ENCODE measurements around the gene SLC24A4.

Gene SLC24A4

GRCh38 chr14:92500491-92500941 is 177.6 kb downstream of the SLC24A4 start:
- no peak overlapping the region for H3K4me3 ChIP-seq (replicated peaks; ENCODE audit: low read depth, low read length)
- H3K36me3 ChIP-seq (ENCODE audit: control insufficient read depth, insufficient read depth, low read length): no peaks in the 10 kb centered on the region
- no peak for DNase-seq (ENCODE audit: extremely low read depth, insufficient read length)
- no peaks in the 10 kb centered on the region for H3K27me3 ChIP-seq (replicated peaks; ENCODE audit: control insufficient read depth, insufficient read depth, low read length)
- no peak for TF ChIP-seq CTCF (IDR thresholded peaks at IDR 0.05; ENCODE audit: insufficient read depth, low read length, poor library complexity, severe bottlenecking)

- H3K27me3 ChIP-seq (replicated peaks; ENCODE audit: control insufficient read depth, insufficient read depth, low read length): no peaks in the 10 kb centered on the region
- no peak for DNase-seq (ENCODE audit: extremely low read depth, insufficient read length)
Observed at GRCh38 chr14:92501891-92502351, 179.0 kb downstream of the SLC24A4 start.

GRCh38 chr14:92502541-92503286 is 179.7 kb downstream of the SLC24A4 start:
- Histone ChIP-seq H3K27me3 (replicated peaks; ENCODE audit: control insufficient read depth, insufficient read depth, low read length) (no peaks in the 10 kb centered on the region), H3K4me3 (replicated peaks; ENCODE audit: low read depth, low read length) (no peak overlapping the region), H3K36me3 (ENCODE audit: control insufficient read depth, insufficient read depth, low read length) (no peaks in the 10 kb centered on the region)
- TF ChIP-seq CTCF (IDR thresholded peaks at IDR 0.05; ENCODE audit: insufficient read depth, low read length, poor library complexity, severe bottlenecking): no peak
- DNase-seq (ENCODE audit: extremely low read depth, insufficient read length): no peak

More at GRCh38 chr14:92501891-92502351, 179.0 kb downstream of the SLC24A4 start:
- Histone ChIP-seq H3K4me3 (replicated peaks; ENCODE audit: low read depth, low read length) (no peak overlapping the region), H3K36me3 (ENCODE audit: control insufficient read depth, insufficient read depth, low read length) (no peaks in the 10 kb centered on the region)
- no peak for TF ChIP-seq CTCF (IDR thresholded peaks at IDR 0.05; ENCODE audit: insufficient read depth, low read length, poor library complexity, severe bottlenecking)

GRCh38 chr14:92503756-92504491 is 181.0 kb downstream of the SLC24A4 start:
- DNase-seq (ENCODE audit: extremely low read depth, insufficient read length): no peak
- H3K4me3 ChIP-seq (replicated peaks; ENCODE audit: low read depth, low read length): no peak overlapping the region
- H3K27me3 ChIP-seq (replicated peaks; ENCODE audit: control insufficient read depth, insufficient read depth, low read length): no peaks in the 10 kb centered on the region
- TF ChIP-seq CTCF (IDR thresholded peaks at IDR 0.05; ENCODE audit: insufficient read depth, low read length, poor library complexity, severe bottlenecking): no peak
- H3K36me3 ChIP-seq (ENCODE audit: control insufficient read depth, insufficient read depth, low read length): no peaks in the 10 kb centered on the region

- TF ChIP-seq CTCF (IDR thresholded peaks at IDR 0.05; ENCODE audit: insufficient read depth, low read length, poor library complexity, severe bottlenecking): no peak
- no peak for DNase-seq (ENCODE audit: extremely low read depth, insufficient read length)
- no peaks in the 10 kb centered on the region for H3K27me3 ChIP-seq (replicated peaks; ENCODE audit: control insufficient read depth, insufficient read depth, low read length)
Observed at GRCh38 chr14:92505826-92506225, 182.9 kb downstream of the SLC24A4 start.

More at GRCh38 chr14:92505826-92506225, 182.9 kb downstream of the SLC24A4 start:
- Histone ChIP-seq H3K4me3 (replicated peaks; ENCODE audit: low read depth, low read length) (no peak overlapping the region), H3K36me3 (ENCODE audit: control insufficient read depth, insufficient read depth, low read length) (no peaks in the 10 kb centered on the region)
